Measurements from ENCODE around the gene CTDSPL. TPM values are rescaled to one million over a fixed set of nuclear protein-coding genes. Genes with fewer than 3 reads are reported as not detected.

The CTDSPL gene
- total and polyA plus RNA-seq, 5 experiments from 2014 or later = 0.26 to 0.99 (median 0.45) TPM

GRCh38 chr3:37973246-37974054, 111.8 kb downstream of the CTDSPL start:
- POLR2A ChIA-PET = interaction anchor here (2.1 kb wide), 1 partner anchor 66 kb away, joined by 5 read pairs; the partner anchor contains the start of gene DLEC1
- ATAC-seq (no peak), DNase-seq (no peak)
- no peaks in the 10 kb centered on the region for H3K27me3 Mint-ChIP-seq
- no peak overlapping the region for H3K27ac Mint-ChIP-seq
- H3K36me3 Mint-ChIP-seq = no peaks in the 10 kb centered on the region
- H3K4me1 Mint-ChIP-seq = peaks cover 4 to 8% (median 7%) of the 10 kb centered on the region in 4 donors
- no peak overlapping the region for H3K4me3 Mint-ChIP-seq
- H3K9me3 Mint-ChIP-seq = no peaks in the 10 kb centered on the region

- ATAC-seq = peak; percentile 99
- Mint-ChIP-seq H3K9me3 (no peaks in the 10 kb centered on the region), H3K36me3 (no peaks in the 10 kb centered on the region), H3K4me3 (no peak overlapping the region), H3K27ac (peak overlapping the region in 3 of 10 donors; percentile 3 to 80 (median 19)), H3K27me3 (no peaks in the 10 kb centered on the region), H3K4me1 (peaks cover 4 to 8% (median 7%) of the 10 kb centered on the region in 4 donors)
- peak; percentile 51 to 86 (median 67) for DNase-seq
- POLR2A ChIA-PET = interaction anchor here (0.6 to 2.1 kb wide), 2 partner anchors 39 to 65 kb away, joined by 3 to 5 read pairs; partner anchors contain the start of gene DLEC1
Measured at GRCh38 chr3:37974121-37975083, 112.7 kb downstream of the CTDSPL start.

GRCh38 chr3:37979541-37980461, 118.1 kb downstream of the CTDSPL start:
- no peaks in the 10 kb centered on the region for H3K9me3 Mint-ChIP-seq
- no peak for ATAC-seq
- H3K4me1 Mint-ChIP-seq = peaks cover 3 to 4% (median 3%) of the 10 kb centered on the region in 4 donors
- DNase-seq = no peak
- H3K4me3 Mint-ChIP-seq = no peak overlapping the region
- POLR2A ChIA-PET = interaction anchor here (0.6 kb wide), 2 partner anchors 131 to 352 kb away, joined by 3 to 4 read pairs; no protein-coding TSS in a partner anchor
- H3K36me3 Mint-ChIP-seq = no peaks in the 10 kb centered on the region
- H3K27ac Mint-ChIP-seq = no peak overlapping the region
- no peaks in the 10 kb centered on the region for H3K27me3 Mint-ChIP-seq

GRCh38 chr3:37980462-37981347, 119.0 kb downstream of the CTDSPL start:
- DNase-seq = no peak
- Mint-ChIP-seq H3K27me3 (no peaks in the 10 kb centered on the region), H3K4me3 (no peak overlapping the region), H3K36me3 (no peaks in the 10 kb centered on the region), H3K4me1 (peaks cover 0 to 2% (median 0%) of the 10 kb centered on the region in 4 donors), H3K9me3 (no peaks in the 10 kb centered on the region), H3K27ac (no peak overlapping the region)
- POLR2A ChIA-PET = interaction anchor here (0.6 kb wide), 1 partner anchor 132 kb away, joined by 3 read pairs; no protein-coding TSS in a partner anchor
- no peak for ATAC-seq

- Mint-ChIP-seq H3K27me3 (no peaks in the 10 kb centered on the region), H3K27ac (no peak overlapping the region), H3K4me3 (no peak overlapping the region), H3K36me3 (no peaks in the 10 kb centered on the region), H3K9me3 (no peaks in the 10 kb centered on the region), H3K4me1 (peaks cover 0 to 2% (median 0%) of the 10 kb centered on the region in 4 donors)
- POLR2A ChIA-PET = no interaction called here
- DNase-seq (no peak), ATAC-seq (no peak)
Measured at GRCh38 chr3:37981348-37981664, 119.6 kb downstream of the CTDSPL start.

- no peak overlapping the region for H3K27ac Mint-ChIP-seq
- no peak for ATAC-seq
- H3K4me3 Mint-ChIP-seq = no peak overlapping the region
- no peaks in the 10 kb centered on the region for H3K9me3 Mint-ChIP-seq
- no peaks in the 10 kb centered on the region for H3K36me3 Mint-ChIP-seq
- H3K4me1 Mint-ChIP-seq = peaks cover 0 to 2% (median 0%) of the 10 kb centered on the region in 4 donors
- H3K27me3 Mint-ChIP-seq = no peaks in the 10 kb centered on the region
- DNase-seq = no peak
- POLR2A ChIA-PET = interaction anchor here (0.5 to 1.1 kb wide), 2 partner anchors 15 to 1397 kb away, joined by 3 to 4 read pairs; no protein-coding TSS in a partner anchor
Measured at GRCh38 chr3:37982331-37982730, 120.7 kb downstream of the CTDSPL start.

- H3K9me3 Mint-ChIP-seq = no peaks in the 10 kb centered on the region
- H3K27ac Mint-ChIP-seq = no peak overlapping the region
- no peaks in the 10 kb centered on the region for H3K36me3 Mint-ChIP-seq
- POLR2A ChIA-PET = no interaction called here
- peaks cover 0 to 7% (median 3%) of the 10 kb centered on the region in 4 donors for H3K4me1 Mint-ChIP-seq
- no peaks in the 10 kb centered on the region for H3K27me3 Mint-ChIP-seq
- no peak overlapping the region for H3K4me3 Mint-ChIP-seq
- ATAC-seq (no peak), DNase-seq (no peak)
Measured at GRCh38 chr3:37984051-37984450, 122.4 kb downstream of the CTDSPL start.

GRCh38 chr3:37984596-37984995, 122.9 kb downstream of the CTDSPL start:
- ATAC-seq = no peak
- Mint-ChIP-seq H3K36me3 (no peaks in the 10 kb centered on the region), H3K4me3 (no peak overlapping the region), H3K9me3 (no peaks in the 10 kb centered on the region), H3K27me3 (no peaks in the 10 kb centered on the region), H3K4me1 (peaks cover 0 to 7% (median 3%) of the 10 kb centered on the region in 4 donors), H3K27ac (no peak overlapping the region)
- DNase-seq = no peak
- POLR2A ChIA-PET = no interaction called here

- Mint-ChIP-seq H3K4me3 (peak overlapping the region in 1 of 10 donors; percentile 35), H3K36me3 (no peaks in the 10 kb centered on the region), H3K27ac (peak overlapping the region in 1 of 10 donors; percentile 71), H3K4me1 (peaks cover 0 to 7% (median 2%) of the 10 kb centered on the region in 4 donors), H3K27me3 (no peaks in the 10 kb centered on the region), H3K9me3 (no peaks in the 10 kb centered on the region)
- no peak for ATAC-seq
- POLR2A ChIA-PET = no interaction called here
- DNase-seq = no peak
Measured at GRCh38 chr3:37985637-37986320, 124.1 kb downstream of the CTDSPL start.

GRCh38 chr3:37986479-37987314, 125.0 kb downstream of the CTDSPL start:
- Mint-ChIP-seq H3K27ac (no peak overlapping the region), H3K36me3 (no peaks in the 10 kb centered on the region), H3K9me3 (no peaks in the 10 kb centered on the region), H3K4me1 (peaks cover 0 to 7% (median 2%) of the 10 kb centered on the region in 4 donors), H3K4me3 (no peak overlapping the region), H3K27me3 (no peaks in the 10 kb centered on the region)
- DNase-seq (peak in 1 of 10 donors; percentile 41), ATAC-seq (no peak)
- POLR2A ChIA-PET = no interaction called here

Measured in naive thymus-derived CD8-positive, alpha-beta T cell (primary cell).